Transverse colon (tissue), 4 donors: ENCODE results near the gene JAKMIP2.

Experiments
- EP300 ChIP-seq: sonication (generic); formaldehyde crosslinking; IDR thresholded peaks from one replicate; pipeline ENCODE4 v1.6.1; 2017; ENCODE audit warnings: antibody characterized with exemption, low read depth
- POLR2A ChIP-seq: fragments of 450-650 bp; IDR thresholded peaks from one replicate; pipeline ENCODE4 v1.6.1; 2016; ENCODE audit warnings: antibody characterized with exemption, mild to moderate bottlenecking, moderate library complexity
- POLR2AphosphoS5 ChIP-seq, 3 donors: sonication (generic); formaldehyde crosslinking; IDR thresholded peaks; one replicate each; pipeline ENCODE4 v1.6.1; 2016; ENCODE audit warnings: antibody characterized with exemption in 3 of 3
- TF ChIP-seq, protein P1 (sequence below), 5 experiments: fragments of 200-600 bp in 3 of 5; fragments of 450-650 bp in 2 of 5; sonication (generic) in 3 of 5; IDR thresholded peaks; 1 replicate in 2 of 5; 2 replicates in 3 of 5; pipeline ENCODE4 v1.5.1; 2016 to 2017; ENCODE audit warnings: antibody characterized with exemption in 5 of 5, inconsistent platforms in 3 of 5, mild to moderate bottlenecking in 2 of 5, moderate library complexity in 1 of 5

DNA sequence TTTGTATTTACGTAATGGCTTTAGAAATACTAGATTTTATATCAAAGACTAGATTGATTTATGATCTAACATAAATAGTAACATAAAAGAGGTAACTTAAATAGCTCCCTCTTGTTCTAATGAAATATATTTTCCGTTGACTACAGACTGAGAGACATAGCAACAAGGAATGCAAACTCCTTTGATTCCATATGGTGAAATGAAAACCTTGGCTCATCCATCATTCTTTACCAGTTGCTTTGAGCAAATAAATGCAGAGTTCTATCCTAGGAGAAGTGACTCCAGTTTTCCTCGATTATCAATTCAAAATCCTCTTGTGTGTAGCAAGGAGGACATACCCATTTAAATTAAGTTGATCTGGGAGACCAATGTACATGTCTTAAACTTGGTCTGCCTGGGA is 18.0 kb upstream of the JAKMIP2 start:
- TF ChIP-seq POLR2AphosphoS5 (IDR thresholded peaks at IDR 0.05): no peak
- TF ChIP-seq, protein P1, sequence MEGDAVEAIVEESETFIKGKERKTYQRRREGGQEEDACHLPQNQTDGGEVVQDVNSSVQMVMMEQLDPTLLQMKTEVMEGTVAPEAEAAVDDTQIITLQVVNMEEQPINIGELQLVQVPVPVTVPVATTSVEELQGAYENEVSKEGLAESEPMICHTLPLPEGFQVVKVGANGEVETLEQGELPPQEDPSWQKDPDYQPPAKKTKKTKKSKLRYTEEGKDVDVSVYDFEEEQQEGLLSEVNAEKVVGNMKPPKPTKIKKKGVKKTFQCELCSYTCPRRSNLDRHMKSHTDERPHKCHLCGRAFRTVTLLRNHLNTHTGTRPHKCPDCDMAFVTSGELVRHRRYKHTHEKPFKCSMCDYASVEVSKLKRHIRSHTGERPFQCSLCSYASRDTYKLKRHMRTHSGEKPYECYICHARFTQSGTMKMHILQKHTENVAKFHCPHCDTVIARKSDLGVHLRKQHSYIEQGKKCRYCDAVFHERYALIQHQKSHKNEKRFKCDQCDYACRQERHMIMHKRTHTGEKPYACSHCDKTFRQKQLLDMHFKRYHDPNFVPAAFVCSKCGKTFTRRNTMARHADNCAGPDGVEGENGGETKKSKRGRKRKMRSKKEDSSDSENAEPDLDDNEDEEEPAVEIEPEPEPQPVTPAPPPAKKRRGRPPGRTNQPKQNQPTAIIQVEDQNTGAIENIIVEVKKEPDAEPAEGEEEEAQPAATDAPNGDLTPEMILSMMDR (IDR thresholded peaks at IDR 0.05): no peak
- TF ChIP-seq POLR2A: no peak
- no peak for TF ChIP-seq EP300
